NB4 (cell line): Measurements from ENCODE around the gene POLR2H.

Experiments used
- DNase-seq: peaks from one replicate; pipeline ENCODE4 v3.0.0; 2010; ENCODE audit warnings: low read depth
- H3K4me3 ChIP-seq: one replicate; pipeline ENCODE4 v1.5.1; 2011; ENCODE audit warnings: mild to moderate bottlenecking, low read depth, low read length, moderate library complexity
- MYC ChIP-seq: IDR thresholded peaks from 2 replicates; pipeline ENCODE4 v1.6.1; 2011; ENCODE audit warnings: low read depth, low read length
- POLR2A ChIP-seq: IDR thresholded peaks from 2 replicates; pipeline ENCODE4 v1.6.1; 2011; ENCODE audit warnings: mild to moderate bottlenecking; ENCODE audit not compliant: insufficient read length; ENCODE audit errors: extremely low read depth
- TF ChIP-seq, protein P1 (sequence below): IDR thresholded peaks from 2 replicates; pipeline ENCODE4 v1.6.1; 2011; ENCODE audit warnings: low read depth, low read length
- TF ChIP-seq, protein P2 (sequence below): IDR thresholded peaks from one replicate; pipeline ENCODE4 v1.5.1; 2012; ENCODE audit warnings: low read depth, low read length

The POLR2H gene

GRCh38 chr3:184332370-184333090 is 29.0 kb upstream of the POLR2H start:
- no peak for TF ChIP-seq POLR2A
- TF ChIP-seq, protein P1, sequence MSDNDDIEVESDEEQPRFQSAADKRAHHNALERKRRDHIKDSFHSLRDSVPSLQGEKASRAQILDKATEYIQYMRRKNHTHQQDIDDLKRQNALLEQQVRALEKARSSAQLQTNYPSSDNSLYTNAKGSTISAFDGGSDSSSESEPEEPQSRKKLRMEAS, result no peak
- TF ChIP-seq, protein P2, sequence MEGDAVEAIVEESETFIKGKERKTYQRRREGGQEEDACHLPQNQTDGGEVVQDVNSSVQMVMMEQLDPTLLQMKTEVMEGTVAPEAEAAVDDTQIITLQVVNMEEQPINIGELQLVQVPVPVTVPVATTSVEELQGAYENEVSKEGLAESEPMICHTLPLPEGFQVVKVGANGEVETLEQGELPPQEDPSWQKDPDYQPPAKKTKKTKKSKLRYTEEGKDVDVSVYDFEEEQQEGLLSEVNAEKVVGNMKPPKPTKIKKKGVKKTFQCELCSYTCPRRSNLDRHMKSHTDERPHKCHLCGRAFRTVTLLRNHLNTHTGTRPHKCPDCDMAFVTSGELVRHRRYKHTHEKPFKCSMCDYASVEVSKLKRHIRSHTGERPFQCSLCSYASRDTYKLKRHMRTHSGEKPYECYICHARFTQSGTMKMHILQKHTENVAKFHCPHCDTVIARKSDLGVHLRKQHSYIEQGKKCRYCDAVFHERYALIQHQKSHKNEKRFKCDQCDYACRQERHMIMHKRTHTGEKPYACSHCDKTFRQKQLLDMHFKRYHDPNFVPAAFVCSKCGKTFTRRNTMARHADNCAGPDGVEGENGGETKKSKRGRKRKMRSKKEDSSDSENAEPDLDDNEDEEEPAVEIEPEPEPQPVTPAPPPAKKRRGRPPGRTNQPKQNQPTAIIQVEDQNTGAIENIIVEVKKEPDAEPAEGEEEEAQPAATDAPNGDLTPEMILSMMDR, result no peak
- no peak for TF ChIP-seq MYC
- H3K4me3 ChIP-seq, result no peak overlapping the region
- no peak for DNase-seq

GRCh38 chr3:184333190-184333589 is 28.3 kb upstream of the POLR2H start:
- no peak overlapping the region for H3K4me3 ChIP-seq
- DNase-seq, result no peak
- TF ChIP-seq, protein P1, result no peak
- TF ChIP-seq POLR2A, result no peak
- TF ChIP-seq, protein P2, result no peak
- TF ChIP-seq MYC, result no peak

- no peak for TF ChIP-seq POLR2A
- TF ChIP-seq, protein P1, result no peak
- TF ChIP-seq MYC, result no peak
- TF ChIP-seq, protein P2, result no peak
- no peak for DNase-seq
- H3K4me3 ChIP-seq, result no peak overlapping the region
These were observed 27.8 kb upstream of the POLR2H start for GRCh38 chr3:184333700-184334099.

GRCh38 chr3:184334470-184335158 is 26.9 kb upstream of the POLR2H start:
- H3K4me3 ChIP-seq, result no peak overlapping the region
- no peak for DNase-seq
- TF ChIP-seq, protein P2, result no peak
- TF ChIP-seq MYC, result no peak
- TF ChIP-seq, protein P1, result no peak
- no peak for TF ChIP-seq POLR2A

GRCh38 chr3:184335291-184335660 is 26.2 kb upstream of the POLR2H start:
- no peak for DNase-seq
- no peak overlapping the region for H3K4me3 ChIP-seq
- TF ChIP-seq, protein P1, result no peak
- TF ChIP-seq MYC, result no peak
- no peak for TF ChIP-seq POLR2A
- TF ChIP-seq, protein P2, result no peak
